K562 (cell line): Measurements from ENCODE around the gene PRR23A. TPM values are rescaled to one million over a fixed set of nuclear protein-coding genes. Genes with fewer than 3 reads are reported as not detected.

Experiments
- ATAC-seq: fragments of 200-7000 bp; cut with Tn5 transposase; 3 replicates; pipeline ENCODE4 v1.9.1; 2020; ENCODE audit warnings: moderate library complexity
- Bru-seq: library from RNA; stranded (reverse); fragments of 400-500 nt; gene quantifications from one replicate; lab custom pipeline; 2021; lab: Mats Ljungman, UMichigan
- BruChase-seq, 2 experiments: library from RNA; stranded (reverse); fragments of 400-500 nt; gene quantifications; one replicate each; lab custom pipeline; 2021; lab: Mats Ljungman, UMichigan
- BruUV-seq: library from RNA; stranded (reverse); fragments of 400-500 nt; replicated peaks from 2 replicates; lab custom pipeline; 2021; lab: Mats Ljungman, UMichigan
- CTCF ChIA-PET: fragments of 300-600 bp; formaldehyde crosslinking; extraction: SDS; loops from one replicate; lab custom pipeline; 2021; ENCODE audit warnings: low intra/inter-chr PET ratio; lab: Yijun Ruan, JAX
- POLR2A ChIA-PET: fragments of 300-600, 350-650 bp; sonication (Branson Sonifier 250); formaldehyde crosslinking; extraction: SDS; loops from one replicate; lab custom pipeline; 2021; ENCODE audit warnings: antibody characterized with exemption, inconsistent platforms; lab: Yijun Ruan, JAX
- DNase-seq, 4 experiments: peaks; one replicate each; pipeline versions ENCODE4 v3.0.0 to v3.0.0-alpha.2; 2011 to 2018; ENCODE audit warnings: low spot score in 3 of 4, mixed read lengths in 3 of 4; ENCODE audit errors: extremely low read depth in 1 of 4
- FAIRE-seq: peaks from 2 replicates; lab custom pipeline; 2011; peaks lifted over from hg19 to GRCh38; lab: Jason Lieb, UNC
- H2AFZ ChIP-seq: 2 replicates; pipeline ENCODE4 v1.6.0; 2011; ENCODE audit warnings: low read depth, low read length, control low read depth, inconsistent platforms
- H3K27ac ChIP-seq: fragments of 200-600 bp; 3 replicates; pipeline ENCODE4 v1.8.0; 2011; ENCODE audit warnings: low read depth, mild to moderate bottlenecking, control low read depth, inconsistent platforms, low read length, moderate library complexity, mixed read lengths; ENCODE audit errors: extremely low read depth
- H3K27me3 ChIP-seq, 2 experiments: fragments of 300-600 bp in 1 of 2; 2 replicates in 1 of 2; 3 replicates in 1 of 2; pipeline versions ENCODE4 v1.6.0 to v1.8.0; 2011; ENCODE audit warnings: inconsistent platforms in 2 of 2, low read length in 2 of 2, mild to moderate bottlenecking in 1 of 2, mixed read lengths in 1 of 2, moderate library complexity in 1 of 2; ENCODE audit not compliant: control insufficient read depth in 2 of 2, insufficient read depth in 2 of 2
- H3K36me3 ChIP-seq: fragments of 300-600 bp; 3 replicates; pipeline ENCODE4 v1.8.0; 2011; ENCODE audit warnings: mild to moderate bottlenecking, low read length, inconsistent platforms; ENCODE audit not compliant: control insufficient read depth, insufficient read depth
- H3K4me1 ChIP-seq, 2 experiments: fragments of 200-600 bp in 1 of 2; replicated peaks in 1 of 2; 2 replicates in 1 of 2; 3 replicates in 1 of 2; pipeline versions ENCODE4 v1.5.1 to v1.8.0; 2011; ENCODE audit warnings: inconsistent platforms in 2 of 2, low read length in 2 of 2, mild to moderate bottlenecking in 1 of 2, mixed read lengths in 1 of 2, moderate library complexity in 1 of 2; ENCODE audit not compliant: control insufficient read depth in 2 of 2, insufficient read depth in 2 of 2
- H3K4me2 ChIP-seq: 2 replicates; pipeline ENCODE4 v1.6.1; 2011; ENCODE audit warnings: low read length, control low read depth, inconsistent platforms, mixed read lengths; ENCODE audit not compliant: insufficient read depth
- H3K4me3 ChIP-seq: fragments of 200-600 bp; sonication (generic), shearing (Covaris generic); 2 replicates; pipeline ENCODE4 v1.5.1; 2016; ENCODE audit warnings: control low read depth, inconsistent platforms
- H3K79me2 ChIP-seq: fragments of 200-600 bp; 3 replicates; pipeline ENCODE4 v1.8.0; 2011; ENCODE audit warnings: low read length, inconsistent platforms; ENCODE audit not compliant: control insufficient read depth, insufficient read depth
- H3K9ac ChIP-seq, 2 experiments: 2 replicates each; pipeline versions ENCODE4 v1.6.0 to v1.6.1; 2011; ENCODE audit warnings: low read depth in 2 of 2, low read length in 2 of 2, control low read depth in 1 of 2, inconsistent platforms in 1 of 2, mild to moderate bottlenecking in 1 of 2, mixed read lengths in 1 of 2; ENCODE audit not compliant: insufficient read depth in 1 of 2
- H3K9me1 ChIP-seq: one replicate; pipeline ENCODE4 v1.6.0; 2011; ENCODE audit warnings: inconsistent platforms, mild to moderate bottlenecking, low read length, moderate library complexity; ENCODE audit not compliant: control insufficient read depth, insufficient read depth
- H3K9me3 ChIP-seq: replicated peaks from 2 replicates; pipeline ENCODE4 v1.5.1; 2011; ENCODE audit warnings: low read depth, low read length, inconsistent platforms; ENCODE audit not compliant: control insufficient read depth, insufficient read depth
- H4K20me1 ChIP-seq: replicated peaks from 2 replicates; pipeline ENCODE4 v1.6.1; 2011; ENCODE audit warnings: low read length, inconsistent platforms, mixed read lengths; ENCODE audit not compliant: control insufficient read depth, insufficient read depth
- CREBBP ChIP-seq: IDR thresholded peaks from one replicate; pipeline ENCODE4 v1.6.1; 2012; ENCODE audit warnings: low read depth, mild to moderate bottlenecking, control low read depth, inconsistent platforms, low read length
- ERF ChIP-seq: fragments of 450-650 bp; formaldehyde crosslinking; IDR thresholded peaks from 2 replicates; pipeline ENCODE4 v1.4.0; 2020; ENCODE audit warnings: mild to moderate bottlenecking, mixed read lengths
- RBM15 ChIP-seq: fragments of 200-400 bp; formaldehyde crosslinking; IDR thresholded peaks from 2 replicates; pipeline ENCODE4 v1.6.1; 2018; ENCODE audit warnings: mild to moderate bottlenecking, low read length, moderate library complexity; ENCODE audit not compliant: insufficient read depth
- SETDB1 ChIP-seq: IDR thresholded peaks from one replicate; pipeline ENCODE4 v1.6.1; 2012; ENCODE audit warnings: low read length, control low read depth, inconsistent platforms
- TFAM ChIP-seq: fragments of 250-450 bp; sonication (Bioruptor Pico); conservative IDR thresholded peaks from 2 replicates; pipeline ENCODE4 v1.5.0; 2021; ENCODE audit warnings: mild to moderate bottlenecking, moderate library complexity
- THAP12 ChIP-seq: fragments of 250-450 bp; sonication (Bioruptor Pico); IDR thresholded peaks from 2 replicates; pipeline ENCODE4 v1.9.0; 2021; ENCODE audit warnings: mild to moderate bottlenecking, inconsistent platforms
- WGBS: fragments of 100-300 bp; shearing (Covaris generic); methylation state at CpG from one replicate; pipeline ENCODE4 v1.1.6; 2016; ENCODE audit warnings: low coverage, mixed read lengths; ENCODE audit not compliant: insufficient coverage; ENCODE audit errors: missing lambda C conversion rate; 5-methylcytosine and 5-hydroxymethylcytosine counted together
- in situ Hi-C: fragments of 300-500 bp; cut with MboI; formaldehyde crosslinking; loops from 4 replicates; pipeline ENCODE4 v1.15.0; 2018; ENCODE audit warnings: inconsistent platforms, mixed read lengths
- intact Hi-C: fragments of 100-400 bp; cut with micrococcal nuclease; formaldehyde crosslinking; loops from 2 replicates; pipeline ENCODE4 v1.14.2; 2022
- long read RNA-seq, 3 experiments: library from polyadenylated mRNA in 2 of 3; library from RNA in 1 of 3; unstranded in 2 of 3; stranded (forward) in 1 of 3; transcript quantifications; one replicate each; pipeline ENCODE4 v2.0.0, GENCODE V29; 2019 to 2022
- polyA minus RNA-seq, 3 experiments: library from RNA; depleted of rRNA, polyadenylated mRNA; stranded (reverse); fragments of >200 nt; gene quantifications; 2 replicates each; pipeline ENCODE4 v1.2.3, GENCODE V29; 2011
- polyA plus RNA-seq, 8 experiments: library from polyadenylated mRNA; depleted of rRNA in 4 of 8; stranded (reverse) in 5 of 8; unstranded in 3 of 8; fragments of >200 nt; fragmentation: Nextera tagmentation in 2 of 8; fragmentation: Illumina TruSeq in 1 of 8; extraction: Ambion mirVana in 2 of 8; extraction: Trizol in 1 of 8; gene quantifications; 2 replicates each; pipeline versions ENCODE4 v1.2.1 to v1.2.3, GENCODE V29; 2011 to 2014; ENCODE audit warnings: inconsistent platforms in 1 of 8, missing spikeins in 1 of 8
- total RNA-seq, 7 experiments: library from RNA; depleted of rRNA in 6 of 7; stranded (reverse); fragments of >200 nt in 6 of 7; fragmentation: Illumina TruSeq in 2 of 7; extraction: Trizol in 2 of 7; gene quantifications; 2 replicates each; pipeline versions ENCODE4 v1.2.1 to v1.2.3, GENCODE V29; 2011 to 2021; ENCODE audit warnings: low replicate concordance in 1 of 7

Gene PRR23A
- not detected in 2 replicates for total RNA-seq (2011; cell fraction: chromatin; rRNA removed; ENCODE audit: low replicate concordance)
- not detected in 2 replicates for total RNA-seq (2011; cell fraction: nucleolus; rRNA removed)
- total RNA-seq (2011; cell fraction: nucleoplasm; rRNA removed): not detected in 2 replicates
- total RNA-seq (2014; rRNA removed) (not detected in 2 replicates), total RNA-seq (2014; rRNA removed; fragmentation: Illumina TruSeq; extraction: Trizol) (not detected in 2 replicates), total RNA-seq (2015; rRNA removed; fragmentation: Illumina TruSeq; extraction: Trizol) (not detected in 2 replicates), total RNA-seq (2021) (not detected in 2 replicates), polyA plus RNA-seq (2011; rRNA removed) (not detected in 2 replicates), polyA plus RNA-seq (2014; fragmentation: Illumina TruSeq; extraction: Trizol) (not detected in 2 replicates), polyA plus RNA-seq (2014; fragmentation: Nextera tagmentation; extraction: Ambion mirVana) (not detected), polyA plus RNA-seq (2014; rRNA removed) (not detected in 2 replicates), polyA minus RNA-seq (2011; rRNA and poly(A)+ RNA removed) (not detected in 2 replicates), Bru-seq, nascent RNA (not detected), BruChase-seq, experiment 1, labeled RNA remaining after a 2-hour chase (not detected), BruChase-seq, experiment 2, labeled RNA remaining after a 6-hour chase (not detected)
- not detected in 2 replicates for polyA plus RNA-seq (2011; cell fraction: cytosol; rRNA removed)
- not detected in 2 replicates for polyA plus RNA-seq (2011; cell fraction: nucleus; rRNA removed)
- not detected in 2 replicates for polyA plus RNA-seq (2012)
- not detected in 2 replicates for polyA minus RNA-seq (2011; cell fraction: cytosol; rRNA and poly(A)+ RNA removed)
- not detected in 2 replicates for polyA minus RNA-seq (2011; cell fraction: nucleus; rRNA and poly(A)+ RNA removed)
- long read RNA-seq, experiment 1: 0 reads
- long read RNA-seq, experiment 2: 0 reads
- long read RNA-seq, experiment 3: 0 reads

DNA sequence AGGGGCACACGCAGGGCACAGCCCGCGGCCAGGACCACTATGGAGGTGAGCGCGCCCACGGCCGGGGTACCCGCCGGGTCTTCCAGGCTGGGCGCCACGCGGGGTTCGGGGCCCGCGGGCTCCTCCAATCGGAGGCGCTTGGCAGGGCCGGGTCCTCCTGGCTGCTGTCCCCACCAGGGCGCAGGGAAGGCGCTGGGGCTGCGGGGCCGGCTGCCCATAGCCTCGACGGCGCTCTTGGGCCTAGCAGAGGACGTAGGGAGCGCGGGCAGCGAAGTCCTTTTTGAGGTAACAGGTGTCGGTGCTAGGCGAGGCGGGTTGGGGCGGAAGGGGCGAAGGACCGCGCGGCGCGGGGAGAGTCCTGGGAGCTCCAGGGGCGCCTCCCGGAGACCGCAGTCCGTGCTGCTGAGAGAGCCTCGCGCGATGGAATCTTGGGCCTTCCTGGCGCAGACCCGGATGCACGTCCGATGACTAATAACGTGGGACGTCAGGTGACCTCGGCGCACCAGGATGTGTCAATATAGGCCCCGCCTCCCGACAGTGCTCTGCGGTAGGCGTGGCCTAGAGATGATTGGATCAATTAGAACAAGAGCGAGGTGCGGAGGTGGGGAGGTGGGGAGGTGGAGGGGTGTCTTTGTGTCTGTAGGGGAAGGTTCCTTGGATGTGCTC, at the start of gene PRR23A:
Gene PRR23A, minus strand, starts transcription at position 218 of the 666 bp plus-strand sequence. Its CDS starts 0 bp downstream, at position 218.
- no peak for ATAC-seq
- CTCF ChIA-PET: no interaction called here
- Histone ChIP-seq H4K20me1 (no peaks in the 10 kb centered on the region), H3K36me3 (no peaks in the 10 kb centered on the region), H2AFZ (no peak within 1 kb of the TSS), H3K4me2 (no peak within 1 kb of the TSS), H3K4me3 (no peak within 1 kb of the TSS), H3K27me3 (no peaks in the 10 kb centered on the region)
- in situ Hi-C loops (no loop called here), intact Hi-C loops (no loop called here)
- FAIRE-seq: no peak
- POLR2A ChIA-PET: no interaction called here
- TF ChIP-seq RBM15: no peak
- TF ChIP-seq THAP12 (CRISPR knock-in tag): no peak
- no peak for TF ChIP-seq TFAM (CRISPR knock-in tag)
- no peak for TF ChIP-seq CREBBP
- no peak for TF ChIP-seq SETDB1
- no peak for TF ChIP-seq ERF (CRISPR knock-in tag)
- TF ChIP-seq, all 486 proteins: peak for 0
- H3K9ac ChIP-seq: no peak within 1 kb of the TSS
- H3K27ac ChIP-seq: no peak within 1 kb of the TSS
- WGBS: 74% methylated on average over 25 of the region's 60 CpGs
- BruUV-seq: no TSS peak
- H3K9me1 ChIP-seq: no peaks in the 10 kb centered on the region
- H3K4me1 ChIP-seq: peaks cover 0 to 4% of the 10 kb centered on the region in 2 experiments; a peak in 1 of 5 replicates
- H3K79me2 ChIP-seq: no peaks in the 10 kb centered on the region
- no peak for DNase-seq
- H3K9me3 ChIP-seq: no peaks in the 10 kb centered on the region
